Epithelial cell of esophagus (primary cell): ENCODE results near the gene TARM1.

Source experiments
- DNase-seq: peaks from one replicate; pipeline ENCODE4 v3.0.0; 2010; ENCODE audit warnings: low read depth
- H3K4me3 ChIP-seq: 2 replicates; pipeline ENCODE4 v1.5.1; 2011; ENCODE audit warnings: mild to moderate bottlenecking, low read length, control low read depth
- CTCF ChIP-seq: IDR thresholded peaks from 2 replicates; pipeline ENCODE4 v1.5.1; 2011; ENCODE audit warnings: low read depth, mild to moderate bottlenecking, low read length, control low read depth, inconsistent platforms; ENCODE audit not compliant: insufficient read depth; ENCODE audit errors: missing control alignments

Gene TARM1

GRCh38 chr19:54081032-54081431 is at the start of gene TARM1:
TSS of gene TARM1 (minus strand) at chr19:54081365. CDS start at chr19:54081340, 25 bp downstream.
- no peak within 1 kb of the TSS for H3K4me3 ChIP-seq
- no peak for TF ChIP-seq CTCF
- no peak for DNase-seq

DNA sequence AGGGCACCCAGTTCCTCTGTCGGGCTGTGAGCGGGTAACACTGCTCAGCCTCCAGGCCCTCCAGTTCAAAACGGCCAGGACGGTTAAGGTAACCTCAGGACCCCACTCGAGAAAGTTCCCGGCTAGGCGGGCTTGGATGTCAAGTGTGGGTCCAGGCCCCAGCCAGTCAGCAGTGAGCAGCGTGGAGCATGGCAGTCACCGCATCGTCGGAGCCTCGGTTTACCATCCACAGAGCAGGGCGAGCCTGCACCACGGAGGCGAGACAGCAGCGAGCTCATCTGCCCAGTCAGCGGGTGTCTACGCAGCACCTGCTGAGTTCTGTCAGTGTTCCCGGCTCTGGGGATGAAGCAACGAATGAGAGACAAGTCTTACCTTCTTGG is 48.4 kb upstream of the TARM1 start:
- TF ChIP-seq CTCF, result no peak
- no peak overlapping the region for H3K4me3 ChIP-seq
- no peak for DNase-seq

DNA sequence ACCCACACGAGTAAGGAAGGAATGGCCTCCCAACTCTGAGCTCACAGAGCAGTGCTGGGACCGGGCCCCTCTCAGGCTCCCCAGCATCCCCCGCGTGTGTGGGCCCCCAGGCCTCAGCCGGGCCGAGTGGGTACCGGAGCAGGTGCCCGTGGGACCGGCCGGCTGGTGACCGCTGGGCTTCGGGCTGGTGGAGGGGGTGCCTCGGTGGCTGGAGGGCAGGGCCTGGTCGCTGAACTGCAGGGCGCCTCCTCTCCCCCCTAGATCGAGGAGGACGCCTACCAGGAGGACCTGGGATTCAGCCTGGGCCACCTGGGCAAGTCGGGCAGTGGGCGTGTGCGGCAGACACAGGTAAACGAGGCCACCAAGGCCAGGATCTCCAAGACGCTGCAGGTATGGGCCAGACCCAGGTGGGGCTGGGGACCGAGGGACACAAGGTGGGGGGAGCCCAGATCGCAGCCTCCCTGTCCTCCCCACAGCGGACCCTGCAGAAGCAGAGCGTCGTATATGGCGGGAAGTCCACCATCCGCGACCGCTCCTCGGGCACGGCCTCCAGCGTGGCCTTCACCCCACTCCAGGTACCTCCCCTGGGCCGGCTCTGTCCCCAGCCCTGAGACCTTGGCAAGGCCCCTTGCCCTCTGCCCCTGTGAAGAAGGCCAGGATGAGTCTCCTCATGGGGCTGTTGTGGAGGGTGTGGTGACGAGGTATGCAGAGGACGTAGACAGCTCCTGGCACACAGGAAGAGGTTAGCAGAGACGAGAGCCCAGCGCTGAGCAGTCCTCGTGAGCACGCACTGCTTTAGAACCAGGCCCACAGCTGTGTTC is 47.8 kb upstream of the TARM1 start:
- no peak for TF ChIP-seq CTCF
- no peak overlapping the region for H3K4me3 ChIP-seq
- DNase-seq, result no peak

- H3K4me3 ChIP-seq, result no peak overlapping the region
- no peak for TF ChIP-seq CTCF
- no peak for DNase-seq
These were observed 47.2 kb upstream of the TARM1 start for GRCh38 chr19:54128441-54128725.

GRCh38 chr19:54127688-54128440 is 46.7 kb upstream of the TARM1 start:
- no peak for TF ChIP-seq CTCF

DNA sequence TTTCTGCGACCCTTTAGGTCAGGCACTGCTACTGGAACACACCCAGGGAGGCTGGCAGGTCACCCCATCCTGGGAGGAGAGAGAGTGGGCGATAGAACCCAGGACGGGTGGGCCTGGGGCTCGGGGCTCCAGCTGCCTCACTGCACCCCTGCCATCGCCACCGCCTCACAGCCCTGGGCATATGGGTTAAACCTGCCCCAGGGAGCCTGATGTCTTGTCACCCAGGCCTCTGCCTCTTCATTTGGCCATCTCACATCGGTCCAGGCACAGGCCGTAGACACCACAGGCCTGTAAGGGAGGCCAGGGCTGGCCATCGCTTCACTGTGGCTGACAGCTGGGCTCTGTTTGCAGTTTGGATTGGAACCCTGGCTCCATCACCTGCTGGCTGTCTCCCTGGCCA is 44.5 kb upstream of the TARM1 start:
- H3K4me3 ChIP-seq, result no peak overlapping the region
- DNase-seq, result no peak
- no peak for TF ChIP-seq CTCF

More at GRCh38 chr19:54127688-54128440, 46.7 kb upstream of the TARM1 start:
- no peak overlapping the region for H3K4me3 ChIP-seq
- no peak for DNase-seq
